GM12872 (cell line): ENCODE results near the gene SLC1A2.

Experiments used
- TF ChIP-seq, protein P1 (sequence below): IDR thresholded peaks from 3 replicates; pipeline ENCODE4 v1.5.1; 2011; ENCODE audit warnings: low read depth, mild to moderate bottlenecking, low read length, moderate library complexity; ENCODE audit not compliant: insufficient read depth

SLC1A2 gene

DNA sequence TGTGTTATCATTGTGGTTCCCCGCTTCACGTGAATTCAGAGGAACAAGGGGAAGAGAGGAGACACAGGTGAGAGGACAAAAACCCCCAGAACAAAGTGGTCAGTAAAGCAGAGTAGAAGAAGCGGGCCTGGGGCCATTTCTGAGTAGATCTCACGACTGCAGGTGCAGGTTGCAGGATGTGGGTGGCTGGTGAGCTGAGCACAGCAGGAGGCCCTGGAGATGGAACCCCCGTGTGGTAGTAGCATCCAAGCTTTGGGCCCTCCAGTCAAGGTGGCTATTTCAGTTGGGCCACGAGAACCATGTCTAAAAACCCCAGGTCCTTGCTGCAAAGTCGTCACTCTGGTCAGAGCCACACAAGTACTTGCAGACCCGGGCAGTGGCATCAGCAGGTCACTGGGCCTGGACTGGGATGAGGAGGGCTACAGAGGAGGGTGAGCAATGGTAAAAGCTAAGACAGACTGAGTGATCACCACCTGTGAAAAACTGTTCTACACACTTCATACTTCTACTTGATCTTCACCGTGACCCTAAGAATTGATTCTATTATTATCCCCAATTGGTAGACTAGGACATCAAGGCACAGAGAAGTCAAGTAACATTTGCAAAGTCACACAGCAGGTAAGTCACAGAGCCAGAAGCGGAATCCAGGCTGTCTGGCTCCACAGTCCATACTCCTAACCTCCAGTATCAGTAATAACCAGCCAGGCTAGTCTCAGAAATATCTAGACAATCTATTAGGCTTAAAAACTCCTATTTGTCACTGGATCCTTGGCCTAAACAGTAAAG lies 43.8 kb downstream of the SLC1A2 start:
- TF ChIP-seq, protein P1, sequence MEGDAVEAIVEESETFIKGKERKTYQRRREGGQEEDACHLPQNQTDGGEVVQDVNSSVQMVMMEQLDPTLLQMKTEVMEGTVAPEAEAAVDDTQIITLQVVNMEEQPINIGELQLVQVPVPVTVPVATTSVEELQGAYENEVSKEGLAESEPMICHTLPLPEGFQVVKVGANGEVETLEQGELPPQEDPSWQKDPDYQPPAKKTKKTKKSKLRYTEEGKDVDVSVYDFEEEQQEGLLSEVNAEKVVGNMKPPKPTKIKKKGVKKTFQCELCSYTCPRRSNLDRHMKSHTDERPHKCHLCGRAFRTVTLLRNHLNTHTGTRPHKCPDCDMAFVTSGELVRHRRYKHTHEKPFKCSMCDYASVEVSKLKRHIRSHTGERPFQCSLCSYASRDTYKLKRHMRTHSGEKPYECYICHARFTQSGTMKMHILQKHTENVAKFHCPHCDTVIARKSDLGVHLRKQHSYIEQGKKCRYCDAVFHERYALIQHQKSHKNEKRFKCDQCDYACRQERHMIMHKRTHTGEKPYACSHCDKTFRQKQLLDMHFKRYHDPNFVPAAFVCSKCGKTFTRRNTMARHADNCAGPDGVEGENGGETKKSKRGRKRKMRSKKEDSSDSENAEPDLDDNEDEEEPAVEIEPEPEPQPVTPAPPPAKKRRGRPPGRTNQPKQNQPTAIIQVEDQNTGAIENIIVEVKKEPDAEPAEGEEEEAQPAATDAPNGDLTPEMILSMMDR, result no peak

DNA sequence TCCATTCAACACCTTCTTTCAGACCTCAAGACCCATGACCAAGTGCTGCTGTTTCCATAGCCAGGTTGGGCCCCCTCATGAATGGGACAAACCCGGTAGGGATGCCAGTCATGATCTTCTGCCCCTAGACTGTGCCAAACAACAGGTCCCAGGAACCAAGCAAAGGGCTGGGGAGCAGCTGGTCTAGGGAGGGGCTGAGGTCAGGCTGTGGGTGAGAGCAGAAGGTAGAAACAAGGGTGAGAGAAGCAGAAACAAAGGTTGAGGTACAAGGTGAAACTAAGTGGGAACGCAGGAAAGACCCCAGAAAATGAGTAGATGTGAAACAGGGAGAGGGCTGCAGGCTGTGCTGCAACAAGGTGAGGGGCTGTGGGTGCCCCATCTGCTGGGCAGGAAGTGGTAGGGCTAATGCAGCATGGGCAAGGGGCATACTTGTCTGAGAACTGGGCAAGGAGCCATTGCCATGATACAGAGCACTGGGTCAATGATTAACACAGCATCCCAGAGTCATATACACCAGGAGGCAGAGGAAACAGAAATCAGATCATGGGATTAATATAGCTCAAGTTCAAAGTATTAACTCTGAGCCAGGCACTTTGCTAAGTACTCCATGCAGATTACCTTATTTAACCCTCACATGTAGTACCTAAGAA lies 45.9 kb downstream of the SLC1A2 start:
- TF ChIP-seq, protein P1, result peak; percentile 36; the same call in 2 of the 3 replicates

DNA sequence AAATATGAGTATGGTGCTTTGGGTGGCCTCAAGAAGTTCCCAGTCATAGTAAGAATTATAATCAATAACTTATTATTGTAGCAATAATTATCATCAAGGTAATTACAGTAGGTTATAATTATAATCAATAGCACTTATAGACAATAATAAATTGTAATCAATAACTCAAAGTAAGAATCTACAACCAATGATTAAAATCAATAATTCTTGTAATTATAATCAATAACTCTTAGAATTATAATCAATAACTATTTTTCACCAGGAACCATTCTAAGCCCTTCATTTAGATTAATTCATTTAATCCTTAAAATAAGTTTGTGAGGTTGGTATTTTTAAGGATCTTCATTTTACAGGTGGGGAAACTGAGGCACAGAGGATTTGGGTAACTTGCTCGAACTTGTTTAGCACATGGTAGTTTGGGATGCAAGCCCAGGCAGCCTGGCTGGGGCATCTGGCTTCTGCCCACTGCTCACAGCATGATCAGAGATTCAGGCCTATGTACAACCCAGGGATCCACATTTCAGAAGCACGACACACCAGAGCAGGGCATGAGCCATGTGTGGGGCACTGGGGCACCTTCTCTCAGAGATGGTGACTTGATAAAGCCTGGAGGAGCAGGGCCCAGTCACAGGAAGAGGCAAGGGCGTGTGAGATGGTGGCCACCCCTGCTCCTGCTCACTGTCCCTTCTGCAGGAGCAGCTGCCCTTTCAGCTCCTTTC lies 46.6 kb downstream of the SLC1A2 start:
- TF ChIP-seq, protein P1, result no peak

DNA sequence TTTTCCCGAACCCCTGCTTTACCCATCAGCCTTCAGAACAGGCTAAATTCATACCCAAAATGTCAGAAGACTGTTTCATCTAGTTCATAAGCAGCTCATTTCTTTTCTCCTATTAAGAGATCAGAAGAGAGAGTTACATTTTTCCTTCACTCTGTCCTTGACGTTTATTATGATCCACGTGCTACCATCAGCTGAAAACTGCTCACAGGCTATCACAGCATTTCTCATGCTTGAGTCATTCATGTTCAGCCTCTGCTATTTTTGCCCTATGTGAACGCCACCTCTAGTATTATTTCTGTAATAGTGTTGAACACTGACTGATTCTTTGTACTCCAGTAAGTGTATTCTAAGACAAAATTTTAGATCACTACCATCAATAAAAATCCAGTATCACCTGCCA lies 51.9 kb downstream of the SLC1A2 start:
- TF ChIP-seq, protein P1, result no peak

DNA sequence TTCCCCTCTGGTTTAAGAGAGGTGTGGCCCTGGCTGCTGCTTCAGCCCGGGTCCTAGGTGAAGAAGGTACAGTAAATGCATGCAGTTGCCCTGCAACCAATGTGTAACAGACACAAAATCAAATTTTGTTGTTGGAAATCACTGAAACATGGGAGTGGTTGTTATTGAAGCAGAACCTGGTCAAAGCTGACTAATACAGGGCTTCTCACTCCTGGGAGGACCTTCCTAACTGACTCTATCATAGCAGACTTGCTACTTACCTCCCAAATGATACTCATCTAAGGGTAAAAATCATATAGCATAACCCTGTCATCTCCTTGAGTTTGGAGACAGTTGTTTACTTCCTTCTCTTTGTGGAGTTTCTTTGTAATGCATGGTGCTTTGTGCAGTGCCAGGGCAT lies 52.6 kb downstream of the SLC1A2 start:
- TF ChIP-seq, protein P1, result no peak

DNA sequence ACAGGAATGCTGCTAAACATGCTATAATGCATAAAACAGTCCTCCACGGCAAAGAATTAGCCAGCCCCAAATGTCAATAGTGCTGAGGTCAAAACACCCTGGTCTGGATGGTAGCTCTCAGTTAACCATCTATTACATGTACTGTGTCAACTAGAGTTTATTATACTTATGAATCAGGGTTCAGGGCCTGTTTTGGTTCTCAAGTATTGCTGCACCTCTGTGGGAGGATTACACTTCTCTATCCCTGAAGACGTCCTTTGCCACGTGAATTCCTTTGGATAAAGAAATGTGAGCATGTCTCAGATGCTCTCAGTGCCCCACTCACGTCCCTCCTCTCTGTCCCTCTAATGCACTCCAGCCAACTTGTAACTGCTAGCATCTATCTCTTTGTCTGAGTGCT lies 53.4 kb downstream of the SLC1A2 start:
- TF ChIP-seq, protein P1, result no peak

DNA sequence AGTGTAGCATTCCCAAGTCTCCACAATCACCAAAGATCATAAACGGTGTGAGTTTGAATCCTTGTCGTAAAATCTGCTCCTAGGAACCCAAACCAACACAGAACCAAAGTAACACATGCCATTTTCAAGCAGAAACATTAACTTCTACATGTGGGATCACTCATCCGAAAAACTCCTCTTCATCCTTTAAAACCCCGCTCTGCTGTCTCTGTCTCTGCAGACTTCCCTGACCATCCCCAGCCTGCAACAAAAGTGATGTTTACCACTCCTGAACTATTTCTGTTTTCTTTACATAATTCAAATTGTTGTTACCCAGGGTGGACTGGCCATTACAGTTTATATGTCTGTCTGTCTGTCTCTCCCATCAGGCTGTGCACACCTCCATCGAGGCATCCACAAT lies 54.0 kb downstream of the SLC1A2 start:
- TF ChIP-seq, protein P1, result no peak
